HepG2 (cell line): Measurements from ENCODE around the gene RBM19. TPM values are rescaled to one million over a fixed set of nuclear protein-coding genes. Genes with fewer than 3 reads are reported as not detected.

Experiments
- ATAC-seq: fragments of 200-7000 bp; cut with Tn5 transposase; 3 replicates; pipeline ENCODE4 v1.9.1; 2020; ENCODE audit warnings: mild to moderate bottlenecking, moderate library complexity
- BruUV-seq: library from RNA; stranded (reverse); fragments of 400-500 nt; replicated peaks from 2 replicates; lab custom pipeline; 2021; lab: Mats Ljungman, UMichigan
- CTCF ChIA-PET: fragments of 300-600 bp; formaldehyde crosslinking; extraction: SDS; loops from one replicate; lab custom pipeline; 2021; ENCODE audit warnings: low total read pairs, inconsistent platforms, low intra/inter-chr PET ratio; lab: Yijun Ruan, JAX
- POLR2A ChIA-PET: fragments of 350-600 bp; sonication (Branson Sonifier 250); formaldehyde crosslinking; loops from one replicate; lab custom pipeline; 2020; ENCODE audit warnings: antibody characterized with exemption, inconsistent platforms; lab: Yijun Ruan, JAX
- DNase-seq: peaks from one replicate; pipeline ENCODE4 v3.0.0-alpha.2; 2015; ENCODE audit warnings: low spot score
- FAIRE-seq: peaks from 3 replicates; lab custom pipeline; 2011; peaks lifted over from hg19 to GRCh38; lab: Jason Lieb, UNC
- H2AFZ ChIP-seq: one replicate; pipeline ENCODE4 v1.6.1; 2011; ENCODE audit warnings: low read length, inconsistent platforms
- H3K27ac ChIP-seq: fragments of 300-600 bp; 3 replicates; pipeline ENCODE4 v1.8.0; 2011; ENCODE audit warnings: mixed run types, mild to moderate bottlenecking, mixed read lengths, low read length, inconsistent platforms; ENCODE audit not compliant: insufficient read depth; ENCODE audit errors: extremely low read length
- H3K27me3 ChIP-seq, 2 experiments: fragments of 200-600 bp in 1 of 2; 2 replicates in 1 of 2; 3 replicates in 1 of 2; pipeline versions ENCODE4 v1.6.0 to v1.8.0; 2011; ENCODE audit warnings: low read length in 2 of 2, mild to moderate bottlenecking in 2 of 2, moderate library complexity in 2 of 2, inconsistent platforms in 1 of 2; ENCODE audit not compliant: insufficient read depth in 2 of 2, control insufficient read depth in 1 of 2
- H3K36me3 ChIP-seq, 2 experiments: fragments of 200-600 bp in 1 of 2; replicated peaks in 1 of 2; 2 replicates in 1 of 2; 3 replicates in 1 of 2; pipeline versions ENCODE4 v1.5.1 to v1.8.0; 2011; ENCODE audit warnings: low read length in 2 of 2, inconsistent platforms in 1 of 2; ENCODE audit not compliant: insufficient read depth in 2 of 2, control insufficient read depth in 1 of 2
- H3K4me1 ChIP-seq: 2 replicates; pipeline ENCODE4 v1.5.1; 2012; ENCODE audit warnings: low read length, inconsistent platforms; ENCODE audit not compliant: insufficient read depth
- H3K4me2 ChIP-seq: 2 replicates; pipeline ENCODE4 v1.6.0; 2011; ENCODE audit warnings: low read depth, low read length, inconsistent platforms
- H3K4me3 ChIP-seq, 3 experiments: fragments of 200-600 bp in 1 of 3; sonication (generic), shearing (Covaris generic) in 1 of 3; replicated peaks in 1 of 3; 2 replicates each; pipeline ENCODE4 v1.5.1; 2011 to 2016; ENCODE audit warnings: low read length in 3 of 3, inconsistent platforms in 2 of 3, low read depth in 2 of 3, mild to moderate bottlenecking in 2 of 3, control low read depth in 1 of 3, mixed read lengths in 1 of 3; ENCODE audit not compliant: insufficient read depth in 1 of 3
- H3K79me2 ChIP-seq: one replicate; pipeline ENCODE4 v1.6.1; 2011; ENCODE audit warnings: low read length, inconsistent platforms; ENCODE audit not compliant: insufficient read depth
- H3K9ac ChIP-seq: 2 replicates; pipeline ENCODE4 v1.6.0; 2011; ENCODE audit warnings: mild to moderate bottlenecking, low read depth, low read length, inconsistent platforms; ENCODE audit not compliant: insufficient read depth
- H3K9me3 ChIP-seq: 2 replicates; pipeline ENCODE4 v1.5.1; 2012; ENCODE audit warnings: mild to moderate bottlenecking, low read length
- H4K20me1 ChIP-seq: 2 replicates; pipeline ENCODE4 v1.6.0; 2011; ENCODE audit warnings: inconsistent platforms, mild to moderate bottlenecking, low read length, moderate library complexity; ENCODE audit not compliant: insufficient read depth
- CBX2 ChIP-seq, 2 experiments: fragments of 200-600 bp in 1 of 2; sonication (generic); formaldehyde crosslinking in 1 of 2; IDR thresholded peaks; 2 replicates each; pipeline versions ENCODE4 v1.7.0 to v1.8.1; 2018 to 2022; ENCODE audit warnings: low read depth in 2 of 2, low read length in 1 of 2, mild to moderate bottlenecking in 1 of 2, missing genetic modification reagents in 1 of 2
- RFXAP ChIP-seq: sonication (generic); formaldehyde crosslinking; IDR thresholded peaks from 2 replicates; pipeline ENCODE4 v1.4.0; 2020; ENCODE audit warnings: missing genetic modification reagents, borderline replicate concordance
- SMAD9 ChIP-seq: sonication (generic); formaldehyde crosslinking; IDR thresholded peaks from 2 replicates; pipeline ENCODE4 v1.5.1; 2020; ENCODE audit warnings: mild to moderate bottlenecking, missing genetic modification reagents
- ZFP62 ChIP-seq: sonication (generic); formaldehyde crosslinking; IDR thresholded peaks from 2 replicates; pipeline ENCODE4 v1.4.0; 2020; ENCODE audit warnings: missing genetic modification reagents
- ZNF232 ChIP-seq: sonication (generic); formaldehyde crosslinking; IDR thresholded peaks from 2 replicates; pipeline ENCODE4 v1.4.0; 2020; ENCODE audit warnings: missing genetic modification reagents, borderline replicate concordance
- ZNF577 ChIP-seq: sonication (generic); formaldehyde crosslinking; IDR thresholded peaks from 2 replicates; pipeline ENCODE4 v1.4.0; 2020; ENCODE audit warnings: mild to moderate bottlenecking, low read depth, missing genetic modification reagents, borderline replicate concordance
- ZNF784 ChIP-seq: sonication (generic); formaldehyde crosslinking; IDR thresholded peaks from 2 replicates; pipeline ENCODE4 v1.5.1; 2020; ENCODE audit warnings: missing genetic modification reagents, mild to moderate bottlenecking, borderline replicate concordance
- WGBS: methylation state at CpG from one replicate; pipeline ENCODE4 v1.1.6; 2017; ENCODE audit warnings: low lambda C conversion rate; 5-methylcytosine and 5-hydroxymethylcytosine counted together
- in situ Hi-C: cut with HindIII; loops from 2 replicates; pipeline ENCODE4 v1.10.0; 2017; ENCODE audit warnings: low pct_unique_long_range_greater_than_20kb; ENCODE audit not compliant: extremely low pct_ligation_motif_present
- intact Hi-C: fragments of 100-400 bp; cut with micrococcal nuclease; formaldehyde crosslinking; loops from one replicate; pipeline ENCODE4 v1.10.0; 2022; ENCODE audit not compliant: unreplicated experiment
- polyA plus RNA-seq, 8 experiments: library from polyadenylated mRNA; depleted of rRNA in 3 of 8; stranded (reverse) in 7 of 8; unstranded in 1 of 8; fragments of >200 nt; fragmentation: Illumina TruSeq in 4 of 8; extraction: Trizol in 4 of 8; gene quantifications; 2 replicates each; pipeline versions ENCODE4 v1.2.1 to v1.2.3, GENCODE V29; 2011 to 2016; ENCODE audit warnings: low read depth in 4 of 8, missing spikeins in 1 of 8, mixed read lengths in 1 of 8; ENCODE audit not compliant: insufficient read depth in 1 of 8
- total RNA-seq, 5 experiments: library from RNA; depleted of rRNA; stranded (reverse); fragments of >200 nt; fragmentation: Illumina TruSeq; extraction: Trizol; gene quantifications; 2 replicates each; pipeline ENCODE4 v1.2.3, GENCODE V29; 2016; ENCODE audit warnings: low read depth in 1 of 5
- TF ChIP-seq, protein P1 (sequence below): IDR thresholded peaks from 2 replicates; pipeline ENCODE4 v1.6.1; 2016; ENCODE audit warnings: missing compliant biosample characterization, missing genetic modification reagents, borderline replicate concordance
- TF ChIP-seq, protein P2 (sequence below): sonication (generic); formaldehyde crosslinking; IDR thresholded peaks from 2 replicates; pipeline ENCODE4 v1.4.0; 2020; ENCODE audit warnings: mild to moderate bottlenecking, missing genetic modification reagents

The RBM19 gene
- total and polyA plus RNA-seq, 2 of the 13 experiments (the other 11 are each of a cell fraction or from before 2014, with no cell fraction given), result 19.3 to 32.2 TPM

DNA sequence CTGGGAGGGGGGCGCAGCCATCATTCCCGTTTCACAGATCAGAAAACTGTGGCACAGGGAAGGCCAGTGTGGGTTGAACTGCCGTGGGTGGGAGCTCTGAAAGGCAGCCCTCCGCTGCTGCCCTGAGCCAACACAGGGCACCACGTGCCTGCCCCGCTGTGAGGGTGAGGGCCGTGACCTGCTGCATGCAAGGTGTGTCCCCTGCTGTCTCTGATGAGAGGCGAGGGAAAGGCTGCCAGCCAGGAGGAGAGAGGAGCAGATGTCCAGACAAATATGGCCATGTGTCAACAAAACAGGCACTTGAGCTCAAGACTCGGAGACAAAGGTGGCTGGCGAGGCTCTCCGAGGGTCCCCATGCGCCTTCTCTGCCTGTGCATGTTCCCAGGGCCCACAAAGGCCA, 108.8 kb downstream of the RBM19 start:
- H3K4me2 ChIP-seq, result no peak overlapping the region
- no peak for DNase-seq
- 92% methylated on average over 12 of the region's 12 CpGs for WGBS
- no peaks in the 10 kb centered on the region for H3K27me3 ChIP-seq
- CTCF ChIA-PET, result no interaction called here
- in situ Hi-C loops (no loop called here), intact Hi-C loops (no loop called here)
- no TSS peak for BruUV-seq
- H4K20me1 ChIP-seq, result no peaks in the 10 kb centered on the region
- H3K4me1 ChIP-seq, result no peaks in the 10 kb centered on the region
- no peak overlapping the region for H3K9ac ChIP-seq
- H3K27ac ChIP-seq, result no peak overlapping the region
- no peaks in the 10 kb centered on the region for H3K79me2 ChIP-seq
- ATAC-seq, result no peak
- no peaks in the 10 kb centered on the region for H3K9me3 ChIP-seq
- FAIRE-seq, result no peak
- TF ChIP-seq ZFP62 (CRISPR knock-in tag), result no peak
- no peak for TF ChIP-seq ZNF577 (CRISPR knock-in tag)
- TF ChIP-seq RFXAP (CRISPR knock-in tag), result no peak
- TF ChIP-seq ZNF232, result no peak
- TF ChIP-seq, protein P1, sequence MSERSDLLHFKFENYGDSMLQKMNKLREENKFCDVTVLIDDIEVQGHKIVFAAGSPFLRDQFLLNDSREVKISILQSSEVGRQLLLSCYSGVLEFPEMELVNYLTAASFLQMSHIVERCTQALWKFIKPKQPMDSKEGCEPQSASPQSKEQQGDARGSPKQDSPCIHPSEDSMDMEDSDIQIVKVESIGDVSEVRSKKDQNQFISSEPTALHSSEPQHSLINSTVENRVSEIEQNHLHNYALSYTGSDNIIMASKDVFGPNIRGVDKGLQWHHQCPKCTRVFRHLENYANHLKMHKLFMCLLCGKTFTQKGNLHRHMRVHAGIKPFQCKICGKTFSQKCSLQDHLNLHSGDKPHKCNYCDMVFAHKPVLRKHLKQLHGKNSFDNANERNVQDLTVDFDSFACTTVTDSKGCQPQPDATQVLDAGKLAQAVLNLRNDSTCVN (CRISPR knock-in tag), result no peak
- no peak for TF ChIP-seq SMAD9 (CRISPR knock-in tag)
- no peak for TF ChIP-seq CBX2 (IDR thresholded peaks at IDR 0.05; ENCODE audit: low read depth, low read length)
- no peak for TF ChIP-seq CBX2 (CRISPR knock-in tag; IDR thresholded peaks at IDR 0.05; ENCODE audit: low read depth)
- TF ChIP-seq ZNF784 (CRISPR knock-in tag), result no peak
- TF ChIP-seq, protein P2, sequence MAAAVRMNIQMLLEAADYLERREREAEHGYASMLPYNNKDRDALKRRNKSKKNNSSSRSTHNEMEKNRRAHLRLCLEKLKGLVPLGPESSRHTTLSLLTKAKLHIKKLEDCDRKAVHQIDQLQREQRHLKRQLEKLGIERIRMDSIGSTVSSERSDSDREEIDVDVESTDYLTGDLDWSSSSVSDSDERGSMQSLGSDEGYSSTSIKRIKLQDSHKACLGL (CRISPR knock-in tag), result no peak
- TF ChIP-seq, all 625 proteins: peak for 0
- H3K36me3 ChIP-seq, result peaks cover 24 to 54% of the 10 kb centered on the region in 2 experiments; a peak in 4 of 5 replicates
- no peak overlapping the region for H2AFZ ChIP-seq
- no peak overlapping the region for H3K4me3 ChIP-seq
- POLR2A ChIA-PET, result no interaction called here
